ENCODE measurements around the gene RRP15. TPM values are rescaled to one million over a fixed set of nuclear protein-coding genes. Genes with fewer than 3 reads are reported as not detected.

The RRP15 gene
- total and polyA plus RNA-seq, 2 experiments from 2014 or later, result 19.8 to 86.5 TPM

- no peaks in the 10 kb centered on the region for H3K9me3 Mint-ChIP-seq
- no peaks in the 10 kb centered on the region for H3K27me3 Mint-ChIP-seq (ENCODE audit: insufficient read depth, low read depth, poor library complexity)
- H3K36me3 ChIP-seq (ENCODE audit: insufficient read depth), result no peaks in the 10 kb centered on the region
- H3K27me3 ChIP-seq (ENCODE audit: insufficient read depth), result no peaks in the 10 kb centered on the region
- peaks cover 7% of the 10 kb centered on the region for H3K4me1 Mint-ChIP-seq
- ATAC-seq, result no peak
- no peak overlapping the region for H2AFZ ChIP-seq
- TF ChIP-seq ETS1 (IDR thresholded peaks at IDR 0.05) (no peak), STAT1 (IDR thresholded peaks at IDR 0.05; ENCODE audit: unreplicated experiment) (no peak), JUNB (IDR thresholded peaks at IDR 0.05; ENCODE audit: unreplicated experiment) (no peak), EZH2 (IDR thresholded peaks at IDR 0.05; ENCODE audit: low read depth, unreplicated experiment) (no peak), POLR2AphosphoS5 (IDR thresholded peaks at IDR 0.05; ENCODE audit: low read depth) (no peak), ZNF331 (CRISPR knock-in tag; IDR thresholded peaks at IDR 0.05; ENCODE audit: low read depth) (no peak), CREB1 (CRISPR knock-in tag; IDR thresholded peaks at IDR 0.05; ENCODE audit: low read depth) (no peak), ZNF114 (CRISPR knock-in tag; IDR thresholded peaks at IDR 0.05) (no peak), CTCF (conservative IDR thresholded peaks at IDR 0.05; ENCODE audit: low read depth in 2 of 2) (no peak), NANOG (IDR thresholded peaks at IDR 0.05; ENCODE audit: borderline replicate concordance) (no peak), ZNF462 (CRISPR knock-in tag; IDR thresholded peaks at IDR 0.05) (no peak), REST (IDR thresholded peaks at IDR 0.05; ENCODE audit: unreplicated experiment) (no peak), EZH2phosphoT487 (IDR thresholded peaks at IDR 0.05; ENCODE audit: unreplicated experiment) (no peak)
- H3K4me3 Mint-ChIP-seq, result no peak overlapping the region
- H3K36me3 Mint-ChIP-seq (ENCODE audit: low read depth), result no peaks in the 10 kb centered on the region
- H3K27ac ChIP-seq (ENCODE audit: low read depth), result no peak overlapping the region
- H4K20me1 ChIP-seq (replicated peaks; ENCODE audit: insufficient read depth), result no peaks in the 10 kb centered on the region
- no peak overlapping the region for H3K4me3 ChIP-seq
- DNase-seq (ENCODE audit: low spot score), result no peak
- H3F3A ChIP-seq (replicated peaks; ENCODE audit: low read depth), result no peaks in the 10 kb centered on the region
- no peaks in the 10 kb centered on the region for H3K79me2 ChIP-seq (replicated peaks; ENCODE audit: insufficient read depth)
- H3K4me1 ChIP-seq (ENCODE audit: insufficient read depth), result peaks cover 12% of the 10 kb centered on the region
- no peak overlapping the region for H3K27ac Mint-ChIP-seq
- no peaks in the 10 kb centered on the region; the same call in 1 of the 2 replicates for H3K9me2 ChIP-seq (ENCODE audit: insufficient read depth)
- no peak overlapping the region for H3K4me2 ChIP-seq
Measured at GRCh38 chr1:218357211-218357892, 72.3 kb downstream of the RRP15 start.
